ENCODE results near the gene TUBB2A. TPM values are rescaled to one million over a fixed set of nuclear protein-coding genes. Genes with fewer than 3 reads are reported as not detected.
"Not testable (repeated sequence)": the region's sequence is repeated elsewhere in the genome, so short reads cannot be mapped to it uniquely, and the experiment has no call there.

Gene TUBB2A
- total RNA-seq: 41.0 and 63.2 TPM in 2 replicates

DNA sequence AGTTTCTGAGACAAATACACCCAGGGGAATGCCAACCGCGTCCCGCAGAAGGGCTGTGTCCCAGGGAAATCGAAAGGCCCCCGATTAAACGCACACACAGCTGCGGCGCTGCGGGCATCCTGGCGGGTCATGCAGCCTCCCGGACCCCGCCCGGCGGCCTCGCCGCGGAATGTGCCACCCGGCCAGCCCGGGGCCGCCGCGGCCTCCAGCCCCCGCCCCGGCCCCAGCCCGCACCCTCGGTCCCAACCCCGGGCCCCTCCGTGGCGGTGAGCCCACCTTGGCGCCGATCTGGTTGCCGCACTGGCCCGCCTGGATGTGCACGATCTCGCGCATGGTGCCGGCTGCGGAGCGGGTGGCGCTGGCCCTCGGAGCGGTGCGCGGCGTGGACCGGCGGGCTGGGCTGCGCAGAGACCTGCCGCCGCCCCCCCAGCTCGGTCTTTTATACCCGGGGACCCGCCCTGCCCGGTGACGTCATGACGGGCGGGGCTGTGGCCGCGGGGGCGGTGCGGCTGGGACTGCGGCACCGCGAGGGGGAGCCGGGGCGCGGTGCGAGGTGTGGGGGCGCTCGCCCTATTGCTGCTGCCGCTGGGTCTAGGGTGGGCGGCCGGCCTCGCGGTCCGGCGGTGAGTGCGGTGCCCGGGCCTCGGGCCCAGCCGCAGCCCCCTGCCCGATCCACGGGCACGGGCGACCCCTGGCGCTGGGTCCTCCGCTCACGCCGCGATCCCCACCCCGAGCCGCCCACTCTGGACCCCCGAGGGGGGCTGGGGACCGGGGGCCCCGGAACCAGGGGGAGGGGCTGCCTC is at the start of gene TUBB2A:
Gene TUBB2A (minus strand): TSS at position 414 of the 803 bp plus-strand sequence. CDS start 81 bp downstream, at position 333.
- DNase-seq (ENCODE audit: low read depth in 2 of 2): peak; percentile 44 to 86

DNA sequence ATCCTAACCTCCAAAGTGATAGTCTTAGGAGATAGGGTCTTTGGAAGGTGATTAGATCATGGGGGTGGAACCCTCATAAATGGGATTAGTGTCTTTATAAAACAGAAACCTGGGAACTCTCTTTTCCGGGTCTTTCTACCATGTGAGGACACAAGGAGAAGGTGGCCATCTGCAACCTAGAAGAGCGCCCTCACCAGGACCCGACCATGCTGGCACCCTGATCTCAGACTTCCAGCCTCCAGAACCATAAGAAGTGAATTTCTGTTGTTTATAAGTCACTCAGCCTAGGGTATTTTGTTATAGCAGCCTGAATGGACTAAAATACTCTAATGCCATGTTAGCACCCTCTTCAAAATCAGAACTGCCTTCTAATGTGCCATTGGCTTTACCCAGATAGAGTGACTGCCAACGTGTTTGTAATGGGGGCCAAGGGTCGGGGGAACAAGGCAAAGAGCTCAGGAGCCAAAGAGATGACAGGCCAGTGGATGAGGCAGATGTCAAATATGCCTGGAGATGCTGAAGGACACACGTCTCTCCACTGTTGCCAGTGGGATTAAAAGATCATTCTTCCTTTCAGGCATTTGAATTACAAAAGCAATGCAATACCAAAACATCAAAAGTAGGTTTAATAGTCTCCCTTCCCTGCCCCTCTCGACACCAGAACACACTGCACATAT is 49.1 kb upstream of the TUBB2A start:
- DNase-seq (ENCODE audit: low read depth in 2 of 2): no peak

GRCh38 chr6:3205913-3206312 is 48.6 kb upstream of the TUBB2A start:
- DNase-seq (ENCODE audit: low read depth in 2 of 2): no peak

GRCh38 chr6:3204921-3205320 is 47.6 kb upstream of the TUBB2A start:
- DNase-seq (ENCODE audit: low read depth in 2 of 2): no peak

DNA sequence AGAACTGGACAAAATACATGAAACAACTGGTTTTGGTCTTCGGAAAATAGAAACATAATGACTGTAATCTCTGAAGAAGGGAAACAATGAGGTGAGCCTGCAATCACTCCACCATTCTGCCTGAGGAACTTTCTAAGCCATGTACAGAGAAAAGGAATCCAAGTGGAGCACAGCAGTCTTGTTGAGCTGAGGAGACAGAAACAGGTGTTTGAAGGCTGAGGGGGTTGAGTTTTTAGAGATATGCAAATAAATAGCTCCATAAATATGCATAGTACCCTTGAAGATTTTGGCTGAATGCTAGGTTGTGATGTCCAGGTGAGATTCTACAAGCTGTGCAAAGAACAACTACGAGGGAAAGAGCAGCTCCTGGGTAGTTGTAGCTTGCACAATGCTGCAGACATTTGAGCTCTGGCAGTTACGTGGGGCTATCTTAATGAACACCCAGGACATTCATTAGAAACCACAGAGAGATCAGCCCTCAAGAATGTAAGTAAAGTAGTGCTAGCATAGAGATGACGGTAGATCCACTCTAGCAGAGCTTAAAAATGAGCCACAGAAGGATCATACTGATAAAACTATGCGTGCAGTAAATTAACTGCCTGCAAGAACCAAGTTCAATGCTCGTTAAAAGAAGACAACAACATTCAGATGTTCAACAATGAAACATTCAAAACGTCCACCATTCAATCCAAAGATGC is 45.8 kb upstream of the TUBB2A start:
- no peak for DNase-seq (ENCODE audit: low read depth in 2 of 2)

DNA sequence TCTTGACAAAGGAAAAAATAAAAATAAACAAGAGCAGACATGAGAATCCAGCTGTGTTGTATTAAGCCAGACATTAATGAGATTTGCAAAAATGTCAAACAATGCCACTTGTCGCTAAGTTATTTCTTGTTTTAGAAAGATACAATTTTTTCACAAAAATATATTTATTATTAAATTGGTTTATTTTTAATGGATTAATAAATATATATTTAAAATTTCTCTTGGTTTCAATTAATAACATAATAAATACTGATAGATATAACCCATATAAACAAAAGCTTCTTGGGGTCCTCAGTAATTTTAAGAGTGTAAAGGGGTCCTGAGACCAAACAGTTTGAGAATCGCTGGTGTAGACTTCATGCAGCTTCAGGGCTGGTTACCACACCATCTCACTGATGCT is 44.0 kb upstream of the TUBB2A start:
- DNase-seq (ENCODE audit: low read depth in 2 of 2): no peak

DNA sequence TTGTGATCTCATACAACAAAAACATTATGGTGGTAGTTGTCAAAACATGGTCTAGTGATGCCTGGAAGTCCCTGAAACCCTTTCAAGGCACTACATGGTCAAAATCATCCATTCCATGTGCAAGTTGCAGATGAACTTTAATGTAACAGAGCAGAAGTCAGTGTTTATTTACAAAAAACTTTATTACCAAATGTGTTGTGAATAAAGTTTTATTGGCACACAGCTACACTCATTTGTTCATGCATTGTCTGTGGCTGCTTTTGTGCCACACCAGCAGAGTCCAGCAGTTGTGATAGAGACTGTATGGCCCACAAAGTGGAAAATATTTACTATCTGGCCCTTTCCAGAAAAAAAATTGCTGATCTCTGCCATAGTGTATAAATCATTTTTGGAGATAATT is 43.3 kb upstream of the TUBB2A start:
- DNase-seq (ENCODE audit: low read depth in 2 of 2): no peak

GRCh38 chr6:3199382-3199781 is 42.0 kb upstream of the TUBB2A start:
- no peak for DNase-seq (ENCODE audit: low read depth in 2 of 2)

- not testable (repeated sequence) for DNase-seq (ENCODE audit: low read depth in 2 of 2)
Observed at GRCh38 chr6:3197734-3198133, 40.4 kb upstream of the TUBB2A start.

DNA sequence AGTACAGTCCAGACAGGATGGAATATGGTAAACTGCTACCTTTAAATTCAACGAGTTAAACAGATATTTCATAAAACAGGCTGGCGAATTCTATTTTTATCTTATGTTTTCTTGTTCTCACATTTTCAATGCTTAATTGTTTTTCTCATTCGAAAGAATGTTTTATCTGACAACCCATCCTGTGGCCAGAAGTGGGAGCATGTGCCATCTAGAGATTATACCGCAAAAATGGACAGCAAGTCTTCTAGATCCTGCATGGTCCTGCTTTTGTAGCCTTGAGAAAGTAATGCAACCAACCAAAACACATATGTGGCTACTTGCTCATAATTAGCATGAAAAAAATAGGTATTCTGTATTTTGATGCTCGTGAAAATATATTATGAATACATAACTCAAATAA is 39.4 kb upstream of the TUBB2A start:
- no peak for DNase-seq (ENCODE audit: low read depth in 2 of 2)

- DNase-seq (ENCODE audit: low read depth in 2 of 2): peak in 1 of 2 donors; percentile 35
Observed at GRCh38 chr6:3195695-3196497, 38.6 kb upstream of the TUBB2A start.

GRCh38 chr6:3195420-3195694 is 38.0 kb upstream of the TUBB2A start:
- DNase-seq (ENCODE audit: low read depth in 2 of 2): no peak

- peak; percentile 91 to 93 for DNase-seq (ENCODE audit: low read depth in 2 of 2)
Observed at GRCh38 chr6:3194535-3195419, 37.4 kb upstream of the TUBB2A start.

GRCh38 chr6:3193102-3193849 is 35.9 kb upstream of the TUBB2A start:
- no peak for DNase-seq (ENCODE audit: low read depth in 2 of 2)

GRCh38 chr6:3190779-3191178 is 33.4 kb upstream of the TUBB2A start:
- DNase-seq (ENCODE audit: low read depth in 2 of 2): no peak

DNA sequence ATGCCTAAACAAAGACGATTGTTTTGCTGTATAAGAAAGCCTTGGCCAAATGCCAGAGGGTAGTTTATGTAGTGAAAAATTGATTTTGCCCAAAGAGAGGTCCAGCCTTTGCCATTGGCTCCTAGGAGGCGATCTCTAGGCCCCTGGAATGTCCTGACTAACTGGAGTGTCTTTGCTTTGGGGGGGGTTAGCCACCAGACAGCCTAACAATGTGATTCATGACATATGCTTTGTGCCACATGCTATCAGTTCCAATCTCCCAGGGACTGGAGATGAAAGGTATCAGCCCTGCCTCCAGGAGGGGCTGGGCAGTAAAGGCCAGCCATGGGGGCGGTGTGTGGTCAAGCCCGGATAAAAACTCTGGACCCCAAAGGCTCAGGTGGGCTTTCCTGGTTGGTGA is 32.7 kb upstream of the TUBB2A start:
- no peak for DNase-seq (ENCODE audit: low read depth in 2 of 2)

GRCh38 chr6:3189192-3189591 is 31.8 kb upstream of the TUBB2A start:
- DNase-seq (ENCODE audit: low read depth in 2 of 2): not testable (repeated sequence)

DNA sequence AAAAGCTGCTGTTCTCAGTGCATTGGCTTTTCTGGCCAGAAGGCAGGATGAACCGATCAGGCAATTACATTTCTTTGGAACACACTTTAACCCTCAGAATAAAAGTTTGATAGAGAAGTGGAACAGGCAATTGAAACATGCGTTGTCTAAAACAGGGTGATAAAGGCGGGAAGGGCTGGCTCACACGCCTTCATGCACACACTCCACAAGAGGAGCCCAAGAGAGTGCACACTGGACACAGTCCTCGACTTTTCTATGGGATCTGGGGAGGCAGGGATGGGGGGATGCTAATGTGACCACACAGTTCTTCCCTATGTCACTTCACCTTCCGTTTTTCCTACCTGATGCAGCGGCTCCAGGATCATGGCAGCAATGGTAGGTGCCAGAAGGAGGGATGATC is 30.9 kb upstream of the TUBB2A start:
- no peak for DNase-seq (ENCODE audit: low read depth in 2 of 2)

- no peak for DNase-seq (ENCODE audit: low read depth in 2 of 2)
Observed at GRCh38 chr6:3186974-3187382, 29.6 kb upstream of the TUBB2A start.

DNA sequence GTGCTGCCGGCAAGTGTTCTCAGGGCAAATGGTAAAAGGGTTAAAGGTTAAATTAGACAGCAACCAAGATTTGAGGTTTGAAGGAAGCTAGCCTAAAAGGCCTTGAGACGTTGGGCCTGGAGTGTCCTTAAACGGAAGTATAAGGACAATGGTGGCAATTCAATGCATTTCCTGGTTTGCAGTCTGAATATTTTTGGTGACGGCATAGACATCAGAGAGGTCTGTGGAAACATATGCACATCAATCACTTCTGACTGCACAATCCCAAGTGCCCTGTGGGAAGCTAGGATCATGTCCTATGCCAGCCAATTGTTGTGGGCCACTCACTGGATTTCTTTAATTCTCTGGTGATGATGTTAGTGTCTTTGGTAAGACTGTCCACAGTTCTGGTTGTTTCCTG is 25.7 kb upstream of the TUBB2A start:
- DNase-seq (ENCODE audit: low read depth in 2 of 2): peak in 1 of 2 donors; percentile 25

Measured in dermis microvascular lymphatic vessel endothelial cell (primary cell).